BJ (cell line): ENCODE results near the gene PPFIA2. TPM values are rescaled to one million over a fixed set of nuclear protein-coding genes. Genes with fewer than 3 reads are reported as not detected.

ENCODE experiments used
- CTCF ChIA-PET: fragments of 350-600 bp; formaldehyde crosslinking; extraction: SDS; loops from one replicate; lab custom pipeline; 2021; ENCODE audit warnings: antibody characterized with exemption, inconsistent platforms; lab: Yijun Ruan, JAX
- POLR2A ChIA-PET: fragments of 300-600 bp; sonication (Branson Sonifier 250); formaldehyde crosslinking; extraction: SDS; loops from one replicate; lab custom pipeline; 2021; ENCODE audit warnings: antibody characterized with exemption; lab: Charles Lee
- DNase-seq: peaks from one replicate; pipeline ENCODE4 v3.0.0-alpha.2; 2011; ENCODE audit warnings: low read depth
- H3K27me3 ChIP-seq: 2 replicates; pipeline ENCODE4 v1.6.0; 2011; ENCODE audit warnings: low read length; ENCODE audit not compliant: control insufficient read depth, insufficient read depth
- H3K36me3 ChIP-seq: 2 replicates; pipeline ENCODE4 v1.5.1; 2011; ENCODE audit warnings: low read length; ENCODE audit not compliant: control insufficient read depth, insufficient read depth
- H3K4me3 ChIP-seq: 2 replicates; pipeline ENCODE4 v1.5.1; 2011; ENCODE audit warnings: low read depth, mild to moderate bottlenecking, control low read depth, low read length
- CTCF ChIP-seq: IDR thresholded peaks from 2 replicates; pipeline ENCODE4 v1.5.1; 2011; ENCODE audit warnings: low read depth, mild to moderate bottlenecking, control low read depth, inconsistent platforms, low read length, moderate library complexity; ENCODE audit not compliant: insufficient read depth
- polyA plus RNA-seq: library from polyadenylated mRNA; depleted of rRNA; stranded (reverse); fragments of >200 nt; gene quantifications from 2 replicates; pipeline ENCODE4 v1.2.3, GENCODE V29; 2011

PPFIA2 gene
- polyA plus RNA-seq, 1 experiment: not detected

DNA sequence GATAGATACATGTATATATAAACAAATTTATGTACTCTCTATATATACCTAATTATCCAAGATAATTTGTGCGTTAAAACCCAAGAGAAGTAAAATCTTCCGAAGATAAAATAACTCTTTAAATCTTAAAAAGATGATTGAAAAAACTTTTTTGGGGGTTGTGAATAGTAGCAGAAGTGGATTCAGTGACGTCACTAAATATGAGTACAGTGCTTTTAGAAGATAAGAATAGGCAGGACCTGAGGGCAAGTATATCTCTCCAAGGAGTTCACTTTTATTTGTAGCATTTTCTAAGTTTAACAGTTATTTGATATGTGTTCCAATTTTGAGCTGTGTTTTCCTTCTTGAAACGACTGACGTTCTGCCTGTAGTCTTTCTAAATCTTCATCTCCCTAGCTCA, 319.8 kb downstream of the PPFIA2 start:
- Histone ChIP-seq H3K36me3 (no peaks in the 10 kb centered on the region), H3K27me3 (no peaks in the 10 kb centered on the region), H3K4me3 (no peak overlapping the region)
- DNase-seq: no peak
- POLR2A ChIA-PET: no interaction called here
- no peak for TF ChIP-seq CTCF
- CTCF ChIA-PET: interaction anchor here (0.9 kb wide), 1 partner anchor 11 kb away, joined by 3 read pairs; no protein-coding TSS in a partner anchor

DNA sequence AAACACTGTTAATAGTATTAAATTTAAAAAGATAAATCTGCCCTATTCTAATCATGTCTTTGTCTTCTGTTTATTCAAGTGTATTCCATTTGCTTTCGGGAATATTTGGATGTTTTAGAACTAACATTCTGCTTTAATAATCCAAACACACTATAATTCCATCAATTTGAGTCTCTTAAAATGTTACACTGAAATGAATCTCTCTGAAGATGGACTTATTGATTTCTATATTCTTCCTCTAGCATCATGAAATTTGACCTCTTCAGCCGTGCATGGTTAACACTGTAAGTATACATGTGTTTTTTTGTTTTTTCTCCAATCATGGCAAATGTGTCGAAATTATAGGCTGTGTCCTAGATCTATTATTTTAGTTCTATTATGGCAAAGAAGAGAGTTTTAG, 342.1 kb downstream of the PPFIA2 start:
- ChIA-PET POLR2A (no interaction called here), CTCF (no interaction called here)
- Histone ChIP-seq H3K4me3 (no peak overlapping the region), H3K27me3 (no peaks in the 10 kb centered on the region), H3K36me3 (no peaks in the 10 kb centered on the region)
- DNase-seq: no peak
- TF ChIP-seq CTCF: no peak

- ChIA-PET CTCF (no interaction called here), POLR2A (no interaction called here)
- no peak for TF ChIP-seq CTCF
- Histone ChIP-seq H3K27me3 (no peaks in the 10 kb centered on the region), H3K4me3 (no peak overlapping the region), H3K36me3 (no peaks in the 10 kb centered on the region)
- no peak for DNase-seq
These were observed 342.6 kb downstream of the PPFIA2 start for GRCh38 chr12:81416571-81416970.

DNA sequence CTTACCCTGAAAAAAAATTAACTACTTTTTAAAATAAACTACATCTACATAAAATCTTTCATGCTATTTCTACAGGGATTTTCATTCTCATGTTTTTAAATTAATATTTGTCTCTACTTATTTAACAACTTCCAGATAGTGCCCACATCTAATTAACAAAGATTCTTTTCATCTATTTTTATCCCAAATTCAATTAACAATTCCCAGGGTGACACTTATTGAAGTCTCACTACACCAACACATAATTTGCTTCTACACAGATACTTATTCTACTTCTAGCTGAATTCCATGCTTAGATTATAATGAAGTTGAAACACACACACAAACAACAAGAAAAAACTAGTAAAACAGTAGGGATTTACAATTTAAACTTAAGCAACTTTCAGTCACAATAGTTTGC, 344.7 kb downstream of the PPFIA2 start:
- CTCF ChIA-PET: no interaction called here

DNA sequence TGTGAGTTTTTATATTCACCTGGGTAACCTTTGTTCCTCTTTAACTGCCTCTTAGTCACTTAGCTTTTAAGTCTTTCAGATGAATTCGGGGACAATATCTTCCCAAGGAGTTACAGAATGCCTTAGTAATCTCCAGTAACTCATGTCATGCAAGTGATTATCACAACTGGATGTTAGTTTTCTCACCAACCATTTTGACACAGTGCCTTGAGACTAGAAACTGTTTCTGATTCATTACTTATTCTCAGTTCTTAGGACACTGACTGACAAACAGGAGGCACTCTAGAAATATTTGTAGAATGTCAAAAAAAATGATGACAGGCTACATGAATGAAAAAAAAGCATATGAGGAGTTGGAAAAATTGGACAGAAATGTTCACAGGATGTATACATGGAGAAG, 346.2 kb downstream of the PPFIA2 start:
- DNase-seq: no peak
- no peak for TF ChIP-seq CTCF
- CTCF ChIA-PET: no interaction called here
- POLR2A ChIA-PET: no interaction called here
- Histone ChIP-seq H3K27me3 (no peaks in the 10 kb centered on the region), H3K4me3 (no peak overlapping the region), H3K36me3 (no peaks in the 10 kb centered on the region)

More for the DNA sequence above, 344.7 kb downstream of the PPFIA2 start:
- no peaks in the 10 kb centered on the region for H3K27me3 ChIP-seq
- no peak for DNase-seq
- H3K36me3 ChIP-seq: no peaks in the 10 kb centered on the region
- no peak for TF ChIP-seq CTCF
- POLR2A ChIA-PET: no interaction called here
- H3K4me3 ChIP-seq: no peak overlapping the region
